ENCODE results near the gene GLS2.

DNA sequence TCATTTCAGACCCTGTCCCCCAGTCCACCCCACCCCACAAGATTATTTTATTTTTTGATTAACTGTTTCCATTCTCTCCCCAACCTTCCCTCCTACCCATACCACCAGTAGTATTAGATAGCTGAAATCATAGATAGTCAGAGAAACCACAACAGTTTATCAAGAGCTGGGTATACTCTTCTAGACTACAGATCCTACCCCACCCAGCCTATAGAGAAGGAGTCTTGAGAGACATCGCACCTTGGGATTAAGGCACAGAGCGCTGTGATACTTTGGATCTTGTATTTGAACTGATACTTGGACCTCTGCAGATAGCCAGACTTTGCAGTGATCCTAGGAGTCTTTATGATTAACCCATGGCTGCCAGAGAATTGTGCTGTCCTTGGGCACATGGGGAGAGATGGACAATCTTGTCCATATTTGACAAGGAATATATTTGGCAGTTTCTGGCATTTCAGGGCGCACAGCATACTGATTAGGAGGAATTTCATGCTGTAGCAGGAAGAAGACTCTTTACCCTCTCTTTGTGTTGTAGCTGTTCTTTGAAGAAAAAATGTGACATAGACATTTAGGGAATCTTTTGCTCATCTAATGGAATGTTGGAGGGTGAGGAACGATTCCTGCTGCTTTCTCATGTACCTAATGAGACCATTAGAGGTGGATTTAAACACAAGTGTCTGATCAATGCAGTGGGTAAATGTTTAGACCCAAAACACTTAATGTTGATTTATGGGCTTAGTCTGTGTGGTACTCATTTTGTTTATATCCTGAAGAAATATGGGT is 34.6 kb upstream of the GLS2 start:
- no peak for TF ChIP-seq EZH2 (IDR thresholded peaks at IDR 0.05; ENCODE audit: borderline replicate concordance, insufficient read depth, low read depth, low read length, poor library complexity, severe bottlenecking)
- TF ChIP-seq, protein P1, sequence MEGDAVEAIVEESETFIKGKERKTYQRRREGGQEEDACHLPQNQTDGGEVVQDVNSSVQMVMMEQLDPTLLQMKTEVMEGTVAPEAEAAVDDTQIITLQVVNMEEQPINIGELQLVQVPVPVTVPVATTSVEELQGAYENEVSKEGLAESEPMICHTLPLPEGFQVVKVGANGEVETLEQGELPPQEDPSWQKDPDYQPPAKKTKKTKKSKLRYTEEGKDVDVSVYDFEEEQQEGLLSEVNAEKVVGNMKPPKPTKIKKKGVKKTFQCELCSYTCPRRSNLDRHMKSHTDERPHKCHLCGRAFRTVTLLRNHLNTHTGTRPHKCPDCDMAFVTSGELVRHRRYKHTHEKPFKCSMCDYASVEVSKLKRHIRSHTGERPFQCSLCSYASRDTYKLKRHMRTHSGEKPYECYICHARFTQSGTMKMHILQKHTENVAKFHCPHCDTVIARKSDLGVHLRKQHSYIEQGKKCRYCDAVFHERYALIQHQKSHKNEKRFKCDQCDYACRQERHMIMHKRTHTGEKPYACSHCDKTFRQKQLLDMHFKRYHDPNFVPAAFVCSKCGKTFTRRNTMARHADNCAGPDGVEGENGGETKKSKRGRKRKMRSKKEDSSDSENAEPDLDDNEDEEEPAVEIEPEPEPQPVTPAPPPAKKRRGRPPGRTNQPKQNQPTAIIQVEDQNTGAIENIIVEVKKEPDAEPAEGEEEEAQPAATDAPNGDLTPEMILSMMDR (IDR thresholded peaks at IDR 0.05) = no peak
